ENCODE data around the gene PI4K2B. TPM values are rescaled to one million over a fixed set of nuclear protein-coding genes. Genes with fewer than 3 reads are reported as not detected.

Gene PI4K2B
- total and polyA plus RNA-seq, 4 donors: 11.9 to 42.5 (median 17.4) TPM

DNA sequence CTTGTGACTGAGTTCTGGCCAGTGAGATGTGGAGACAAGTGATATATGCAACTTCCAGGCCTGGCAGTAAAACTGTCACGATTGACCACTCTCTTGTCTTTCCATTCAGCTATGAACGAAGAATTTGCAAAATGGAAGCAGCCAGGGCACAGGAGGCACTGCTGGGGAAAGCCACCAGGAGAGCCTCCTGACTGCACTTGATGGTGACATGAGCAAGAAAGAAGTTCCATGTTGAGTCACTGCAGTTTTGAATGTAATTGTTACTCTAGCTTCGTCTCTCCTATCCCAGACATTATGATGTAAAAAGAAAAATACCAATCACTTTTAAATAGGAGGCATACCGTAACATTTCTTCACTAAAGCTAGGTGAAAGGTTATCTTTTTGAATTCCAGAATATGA, 46.4 kb downstream of the PI4K2B start:
- no peak for DNase-seq
- 78 to 95% methylated on average over 4 of the region's 4 CpGs for WGBS, 2 donors
- no peaks in the 10 kb centered on the region for H3K4me1 ChIP-seq (ENCODE audit: control insufficient read depth in 5 of 5, insufficient read depth in 5 of 5, low read length in 5 of 5)
- H3K9ac ChIP-seq (ENCODE audit: insufficient read depth in 1 of 2, low read length in 2 of 2): no peak overlapping the region
- peaks cover 0 to 3% (median 0%) of the 10 kb centered on the region in 4 donors for H3K36me3 ChIP-seq (ENCODE audit: control insufficient read depth in 4 of 4, insufficient read depth in 4 of 4, low read length in 4 of 4)
- H3K4me3 ChIP-seq: no peak overlapping the region
- no peaks in the 10 kb centered on the region for H3K9me3 ChIP-seq (ENCODE audit: control insufficient read depth in 4 of 4, insufficient read depth in 3 of 4, low read length in 3 of 4)
- TF ChIP-seq, protein P1, sequence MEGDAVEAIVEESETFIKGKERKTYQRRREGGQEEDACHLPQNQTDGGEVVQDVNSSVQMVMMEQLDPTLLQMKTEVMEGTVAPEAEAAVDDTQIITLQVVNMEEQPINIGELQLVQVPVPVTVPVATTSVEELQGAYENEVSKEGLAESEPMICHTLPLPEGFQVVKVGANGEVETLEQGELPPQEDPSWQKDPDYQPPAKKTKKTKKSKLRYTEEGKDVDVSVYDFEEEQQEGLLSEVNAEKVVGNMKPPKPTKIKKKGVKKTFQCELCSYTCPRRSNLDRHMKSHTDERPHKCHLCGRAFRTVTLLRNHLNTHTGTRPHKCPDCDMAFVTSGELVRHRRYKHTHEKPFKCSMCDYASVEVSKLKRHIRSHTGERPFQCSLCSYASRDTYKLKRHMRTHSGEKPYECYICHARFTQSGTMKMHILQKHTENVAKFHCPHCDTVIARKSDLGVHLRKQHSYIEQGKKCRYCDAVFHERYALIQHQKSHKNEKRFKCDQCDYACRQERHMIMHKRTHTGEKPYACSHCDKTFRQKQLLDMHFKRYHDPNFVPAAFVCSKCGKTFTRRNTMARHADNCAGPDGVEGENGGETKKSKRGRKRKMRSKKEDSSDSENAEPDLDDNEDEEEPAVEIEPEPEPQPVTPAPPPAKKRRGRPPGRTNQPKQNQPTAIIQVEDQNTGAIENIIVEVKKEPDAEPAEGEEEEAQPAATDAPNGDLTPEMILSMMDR (IDR thresholded peaks at IDR 0.05; ENCODE audit: control extremely low read depth, extremely low read depth): no peak
- H3K27ac ChIP-seq (ENCODE audit: low read depth in 1 of 2, low read length in 1 of 2): no peak overlapping the region
- no peaks in the 10 kb centered on the region for H3K27me3 ChIP-seq (ENCODE audit: control insufficient read depth in 3 of 3, insufficient read depth in 3 of 3, low read length in 2 of 3)
- no peak for ATAC-seq (ENCODE audit: insufficient read depth, low FRiP score)

DNA sequence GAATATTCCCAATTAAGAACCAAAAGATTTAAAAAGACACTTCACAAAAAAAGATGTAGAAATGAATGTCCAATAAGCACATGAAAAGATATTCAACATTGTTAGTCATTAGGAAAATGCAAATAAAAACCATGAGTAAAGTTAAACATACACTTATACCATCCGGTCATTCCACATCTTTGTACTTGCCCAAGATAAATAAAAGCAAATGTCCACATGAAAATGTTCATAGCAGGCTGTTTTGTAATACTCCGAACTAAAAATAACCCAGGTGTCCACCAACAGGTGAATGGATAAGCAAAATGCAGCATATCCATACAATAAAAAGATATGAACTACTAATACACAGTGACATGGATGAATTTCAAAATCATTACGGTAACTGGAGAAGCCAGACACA, 50.1 kb downstream of the PI4K2B start:
- Histone ChIP-seq H3K27ac (ENCODE audit: low read depth in 1 of 2, low read length in 1 of 2) (no peak overlapping the region), H3K4me1 (ENCODE audit: control insufficient read depth in 5 of 5, insufficient read depth in 5 of 5, low read length in 5 of 5) (no peaks in the 10 kb centered on the region), H3K36me3 (ENCODE audit: control insufficient read depth in 4 of 4, insufficient read depth in 4 of 4, low read length in 4 of 4) (peaks cover 0 to 3% (median 0%) of the 10 kb centered on the region in 4 donors), H3K9me3 (ENCODE audit: control insufficient read depth in 4 of 4, insufficient read depth in 3 of 4, low read length in 3 of 4) (peaks cover 0 to 2% (median 0%) of the 10 kb centered on the region in 4 donors), H3K27me3 (ENCODE audit: control insufficient read depth in 3 of 3, insufficient read depth in 3 of 3, low read length in 2 of 3) (no peaks in the 10 kb centered on the region), H3K9ac (ENCODE audit: insufficient read depth in 1 of 2, low read length in 2 of 2) (no peak overlapping the region), H3K4me3 (no peak overlapping the region)
- 70 to 87% methylated on average over 3 of the region's 3 CpGs for WGBS, 2 donors
- TF ChIP-seq, protein P1 (IDR thresholded peaks at IDR 0.05; ENCODE audit: control extremely low read depth, extremely low read depth): no peak
- DNase-seq (peak in 2 of 3 donors; percentile 3), ATAC-seq (ENCODE audit: insufficient read depth, low FRiP score) (no peak)

DNA sequence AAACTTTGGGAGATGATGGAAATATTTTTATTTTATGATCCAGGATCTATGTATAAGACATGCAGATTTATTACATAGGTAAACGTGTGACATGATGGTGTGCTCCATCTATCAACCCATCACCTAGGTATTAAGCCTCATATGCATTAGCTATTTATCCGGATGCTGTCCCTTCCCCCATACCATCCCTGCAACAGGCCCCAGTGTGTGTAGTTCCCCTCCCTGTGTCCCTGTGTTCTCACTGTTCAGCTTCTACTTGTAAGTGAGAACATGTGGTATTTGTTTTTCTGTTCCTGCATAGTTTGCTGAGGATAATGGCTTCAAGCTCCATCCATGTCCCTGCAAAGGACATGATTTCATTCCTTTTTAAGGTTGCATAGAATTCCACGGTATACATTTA, 50.6 kb downstream of the PI4K2B start:
- Histone ChIP-seq H3K27ac (ENCODE audit: low read depth in 1 of 2, low read length in 1 of 2) (no peak overlapping the region), H3K4me3 (no peak overlapping the region), H3K4me1 (ENCODE audit: control insufficient read depth in 5 of 5, insufficient read depth in 5 of 5, low read length in 5 of 5) (no peaks in the 10 kb centered on the region), H3K27me3 (ENCODE audit: control insufficient read depth in 3 of 3, insufficient read depth in 3 of 3, low read length in 2 of 3) (no peaks in the 10 kb centered on the region), H3K36me3 (ENCODE audit: control insufficient read depth in 4 of 4, insufficient read depth in 4 of 4, low read length in 4 of 4) (peaks cover 0 to 3% (median 0%) of the 10 kb centered on the region in 4 donors), H3K9ac (ENCODE audit: insufficient read depth in 1 of 2, low read length in 2 of 2) (no peak overlapping the region), H3K9me3 (ENCODE audit: control insufficient read depth in 4 of 4, insufficient read depth in 3 of 4, low read length in 3 of 4) (peaks cover 0 to 2% (median 0%) of the 10 kb centered on the region in 4 donors)
- DNase-seq (no peak), ATAC-seq (ENCODE audit: insufficient read depth, low FRiP score) (no peak)
- WGBS, 2 donors: 62 to 86% methylated on average over 3 of the region's 3 CpGs
- TF ChIP-seq, protein P1 (IDR thresholded peaks at IDR 0.05; ENCODE audit: control extremely low read depth, extremely low read depth): no peak

DNA sequence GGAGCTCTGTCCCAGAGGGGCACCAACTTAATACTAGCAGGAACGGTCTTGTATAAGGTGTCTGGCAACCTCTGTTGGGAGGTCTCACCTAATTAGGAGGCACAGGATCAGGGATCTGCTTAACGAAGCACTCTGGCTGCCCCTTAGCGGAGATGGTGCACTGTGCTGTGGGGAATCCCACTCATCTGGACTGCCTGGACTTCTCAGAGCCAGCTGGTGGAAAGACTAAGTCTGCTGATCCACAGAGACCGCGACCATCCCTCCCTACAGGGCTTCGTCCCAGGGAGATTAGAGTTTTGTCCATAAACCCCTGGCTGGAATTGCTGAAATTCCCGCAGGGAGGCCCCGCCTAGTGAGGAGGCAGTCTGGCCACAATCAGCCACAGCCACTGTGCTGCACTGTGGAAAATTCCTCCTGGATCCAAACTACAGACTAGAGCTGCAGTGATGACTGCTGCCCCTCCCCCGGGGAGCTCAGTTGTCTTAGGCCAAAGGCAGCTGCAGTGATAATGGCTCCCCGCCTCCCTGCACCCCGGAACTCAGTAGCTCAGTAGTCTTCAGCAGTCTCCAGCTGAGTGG, 56.7 kb downstream of the PI4K2B start:
- no peak overlapping the region for H3K27ac ChIP-seq (ENCODE audit: low read depth in 1 of 2, low read length in 1 of 2)
- TF ChIP-seq, protein P1 (IDR thresholded peaks at IDR 0.05; ENCODE audit: control extremely low read depth, extremely low read depth): no peak
- H3K9me3 ChIP-seq (ENCODE audit: control insufficient read depth in 4 of 4, insufficient read depth in 3 of 4, low read length in 3 of 4): peaks cover 0 to 2% (median 0%) of the 10 kb centered on the region in 4 donors
- DNase-seq: no peak
- H3K36me3 ChIP-seq (ENCODE audit: control insufficient read depth in 4 of 4, insufficient read depth in 4 of 4, low read length in 4 of 4): no peaks in the 10 kb centered on the region
- peaks cover 0 to 1% (median 0%) of the 10 kb centered on the region in 5 donors for H3K4me1 ChIP-seq (ENCODE audit: control insufficient read depth in 5 of 5, insufficient read depth in 5 of 5, low read length in 5 of 5)
- WGBS, 2 donors: 89 to 93% methylated on average over 11 of the region's 11 CpGs
- no peak overlapping the region for H3K4me3 ChIP-seq
- H3K27me3 ChIP-seq (ENCODE audit: control insufficient read depth in 3 of 3, insufficient read depth in 3 of 3, low read length in 2 of 3): no peaks in the 10 kb centered on the region
- no peak for ATAC-seq (ENCODE audit: insufficient read depth, low FRiP score)
- no peak overlapping the region for H3K9ac ChIP-seq (ENCODE audit: insufficient read depth in 1 of 2, low read length in 2 of 2)

Measured in lung (tissue), 12 donors.